HG02943 (cell line): ENCODE data around the gene TAC3.
"Not testable (repeated sequence)": the region's sequence is repeated elsewhere in the genome, so short reads cannot be mapped to it uniquely, and the experiment has no call there.

ENCODE experiments used
- ATAC-seq: cut with Tn5 transposase; IDR thresholded peaks from one replicate; pipeline ENCODE4 v1.9.1; 2021; ENCODE audit warnings: mild to moderate bottlenecking, low read depth, moderate library complexity; ENCODE audit not compliant: unreplicated experiment

TAC3 gene

GRCh38 chr12:57039016-57039798 lies 22.9 kb upstream of the TAC3 start:
- ATAC-seq: no peak

GRCh38 chr12:57037264-57037663 lies 20.9 kb upstream of the TAC3 start:
- ATAC-seq: no peak

- ATAC-seq: no peak
Measured at GRCh38 chr12:57033431-57033830, 17.1 kb upstream of the TAC3 start.

GRCh38 chr12:57031789-57032188 lies 15.5 kb upstream of the TAC3 start:
- ATAC-seq: no peak

GRCh38 chr12:57031138-57031725 lies 14.9 kb upstream of the TAC3 start:
- ATAC-seq: no peak

- ATAC-seq: no peak
Measured at GRCh38 chr12:57029457-57029856, 13.1 kb upstream of the TAC3 start.

GRCh38 chr12:57027805-57028153 lies 11.4 kb upstream of the TAC3 start:
- ATAC-seq: no peak

GRCh38 chr12:57027011-57027804 lies 10.9 kb upstream of the TAC3 start:
- no peak for ATAC-seq

- no peak for ATAC-seq
Measured at GRCh38 chr12:57025196-57025595, 8.9 kb upstream of the TAC3 start.

- ATAC-seq: not testable (repeated sequence)
Measured at GRCh38 chr12:57022324-57022723, 6.0 kb upstream of the TAC3 start.

- no peak for ATAC-seq
Measured at GRCh38 chr12:57019983-57020719, 3.8 kb upstream of the TAC3 start.

GRCh38 chr12:57018906-57019305 lies 2.6 kb upstream of the TAC3 start:
- ATAC-seq: no peak

GRCh38 chr12:57018353-57018752 lies 2.0 kb upstream of the TAC3 start:
- not testable (repeated sequence) for ATAC-seq

- ATAC-seq: no peak
Measured at GRCh38 chr12:57012600-57013465, 3.5 kb downstream of the TAC3 start.

GRCh38 chr12:57011438-57012424 lies 4.6 kb downstream of the TAC3 start:
- no peak for ATAC-seq

GRCh38 chr12:57010627-57011247 lies 5.6 kb downstream of the TAC3 start:
- no peak for ATAC-seq

GRCh38 chr12:57009949-57010626 lies 6.2 kb downstream of the TAC3 start:
- ATAC-seq: no peak

- ATAC-seq: no peak
Measured at GRCh38 chr12:57008178-57008577, 8.2 kb downstream of the TAC3 start.
